Measurements from ENCODE around the gene C2orf81. TPM values are rescaled to one million over a fixed set of nuclear protein-coding genes. Genes with fewer than 3 reads are reported as not detected.

The C2orf81 gene
- total RNA-seq, 1 donor from 2014 or later = 0.52 TPM

- peaks cover 26 to 41% (median 35%) of the 10 kb centered on the region in 3 donors for H3K4me1 ChIP-seq (ENCODE audit: control insufficient read depth in 3 of 3, insufficient read depth in 3 of 3, low read length in 3 of 3)
- H3K4me3 ChIP-seq (ENCODE audit: low read length in 3 of 3) = peak within 1 kb of the TSS; percentile 94 to 99 (median 97)
- H3K27me3 ChIP-seq (ENCODE audit: control insufficient read depth in 3 of 3, insufficient read depth in 3 of 3, low read length in 3 of 3) = no peaks in the 10 kb centered on the region
- no peaks in the 10 kb centered on the region for H3K9me3 ChIP-seq (ENCODE audit: control insufficient read depth in 3 of 3, low read length in 3 of 3)
- H3K27ac ChIP-seq (ENCODE audit: low read depth, low read length) = peak within 1 kb of the TSS; percentile 92
- H3K36me3 ChIP-seq (ENCODE audit: control insufficient read depth in 3 of 3, insufficient read depth in 3 of 3, low read length in 3 of 3) = peaks cover 20 to 24% (median 22%) of the 10 kb centered on the region in 3 donors
- peak within 1 kb of the TSS; percentile 93 to 95 (median 94) for H3K9ac ChIP-seq (ENCODE audit: low read depth in 1 of 3, low read length in 3 of 3)
Observed at GRCh38 chr2:74458132-74458937, 36.9 kb upstream of the C2orf81 start, which contains the start of gene WBP1. TSS of gene WBP1 (plus strand) at chr2:74458438. CDS start at chr2:74458603, 165 bp downstream.

DNA sequence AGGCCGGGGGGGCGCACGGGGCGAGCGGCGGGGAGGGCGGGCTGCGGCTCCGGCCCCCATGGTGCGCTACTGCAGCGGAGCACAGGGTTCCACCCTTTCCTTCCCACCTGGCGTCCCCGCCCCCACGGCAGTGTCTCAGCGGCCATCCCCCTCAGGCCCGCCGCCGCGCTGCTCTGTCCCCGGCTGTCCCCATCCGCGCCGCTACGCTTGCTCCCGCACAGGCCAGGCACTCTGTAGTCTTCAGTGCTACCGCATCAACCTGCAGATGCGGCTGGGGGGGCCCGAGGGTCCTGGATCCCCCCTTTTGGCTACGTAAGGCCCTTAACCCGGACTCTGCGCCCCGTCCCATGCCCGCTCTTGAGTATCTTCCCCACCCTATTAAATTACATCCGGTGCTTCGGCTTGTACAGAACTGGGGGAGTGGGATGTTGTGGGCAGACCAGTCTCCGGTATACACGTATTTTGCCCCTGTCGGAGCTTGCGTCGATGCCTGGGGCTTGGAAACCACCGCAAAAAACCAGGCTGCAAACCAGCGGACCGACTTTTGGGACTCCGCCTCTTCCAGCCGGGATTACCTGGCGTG, 36.2 kb upstream of the C2orf81 start:
- Histone ChIP-seq H3K9me3 (ENCODE audit: control insufficient read depth in 3 of 3, low read length in 3 of 3) (no peaks in the 10 kb centered on the region), H3K9ac (ENCODE audit: low read depth in 1 of 3, low read length in 3 of 3) (peak overlapping the region; percentile 93 to 95 (median 94)), H3K4me3 (ENCODE audit: low read length in 3 of 3) (peak overlapping the region; percentile 92 to 95 (median 93)), H3K4me1 (ENCODE audit: control insufficient read depth in 3 of 3, insufficient read depth in 3 of 3, low read length in 3 of 3) (peaks cover 26 to 41% (median 35%) of the 10 kb centered on the region in 3 donors), H3K27ac (ENCODE audit: low read depth, low read length) (peak overlapping the region; percentile 92), H3K36me3 (ENCODE audit: control insufficient read depth in 3 of 3, insufficient read depth in 3 of 3, low read length in 3 of 3) (peaks cover 15 to 18% (median 18%) of the 10 kb centered on the region in 3 donors), H3K27me3 (ENCODE audit: control insufficient read depth in 3 of 3, insufficient read depth in 3 of 3, low read length in 3 of 3) (no peaks in the 10 kb centered on the region)

GRCh38 chr2:74457129-74457548, 35.7 kb upstream of the C2orf81 start:
- Histone ChIP-seq H3K27ac (ENCODE audit: low read depth, low read length) (peak overlapping the region; percentile 92), H3K9ac (ENCODE audit: low read depth in 1 of 3, low read length in 3 of 3) (peak overlapping the region; percentile 60 to 95 (median 75)), H3K9me3 (ENCODE audit: control insufficient read depth in 3 of 3, low read length in 3 of 3) (no peaks in the 10 kb centered on the region)

DNA sequence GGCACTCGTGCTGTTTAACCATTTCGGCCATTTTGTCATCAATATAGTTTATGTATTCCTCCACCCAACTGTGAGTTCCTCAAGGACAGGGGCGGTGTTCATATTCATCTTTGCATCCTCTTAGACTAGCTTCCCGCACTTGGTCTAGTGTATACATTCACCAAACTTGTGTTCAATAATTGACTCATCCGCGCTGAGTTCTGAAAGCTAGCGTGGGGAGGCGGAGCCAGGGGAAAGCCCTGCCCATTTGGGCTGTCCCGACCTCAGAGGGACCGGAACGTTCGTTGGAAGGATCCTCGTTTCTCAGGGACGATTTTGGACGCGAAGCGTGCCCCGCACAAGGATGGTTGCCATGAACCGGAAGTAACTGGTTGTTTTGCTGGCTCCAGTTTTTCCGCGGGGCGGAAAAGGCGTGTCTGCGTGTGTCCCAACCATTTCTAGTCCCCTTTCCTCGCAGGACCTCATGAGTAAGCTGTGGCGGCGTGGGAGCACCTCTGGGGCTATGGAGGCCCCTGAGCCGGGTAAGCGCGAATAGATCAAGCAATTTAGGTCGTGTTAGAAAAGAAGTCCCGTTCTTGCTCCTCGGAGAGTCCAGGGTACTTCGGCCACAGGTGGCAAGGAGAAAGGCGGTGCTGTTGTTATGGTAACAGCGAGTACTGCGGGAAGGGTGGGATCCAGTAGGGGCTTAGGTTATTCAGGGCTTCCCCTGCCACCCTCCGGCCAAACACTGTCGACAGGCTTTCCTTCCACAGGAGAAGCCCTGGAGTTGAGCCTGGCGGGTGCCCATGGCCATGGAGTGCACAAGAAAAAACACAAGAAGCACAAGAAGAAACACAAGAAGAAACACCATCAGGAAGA, 33.5 kb upstream of the C2orf81 start, which contains the start of gene INO80B:
Gene INO80B (plus strand): TSS at position 434 of the 858 bp plus-strand sequence. CDS start 30 bp downstream, at position 464.
- Histone ChIP-seq H3K9me3 (ENCODE audit: control insufficient read depth in 3 of 3, low read length in 3 of 3) (no peaks in the 10 kb centered on the region), H3K4me3 (ENCODE audit: low read length in 3 of 3) (peak within 1 kb of the TSS; percentile 86 to 97 (median 89)), H3K27ac (ENCODE audit: low read depth, low read length) (peak within 1 kb of the TSS; percentile 37), H3K9ac (ENCODE audit: low read depth in 1 of 3, low read length in 3 of 3) (peak within 1 kb of the TSS; percentile 71 to 89 (median 88)), H3K4me1 (ENCODE audit: control insufficient read depth in 3 of 3, insufficient read depth in 3 of 3, low read length in 3 of 3) (peaks cover 26 to 41% (median 35%) of the 10 kb centered on the region in 3 donors), H3K36me3 (ENCODE audit: control insufficient read depth in 3 of 3, insufficient read depth in 3 of 3, low read length in 3 of 3) (peaks cover 0 to 3% (median 3%) of the 10 kb centered on the region in 3 donors), H3K27me3 (ENCODE audit: control insufficient read depth in 3 of 3, insufficient read depth in 3 of 3, low read length in 3 of 3) (no peaks in the 10 kb centered on the region)

More at GRCh38 chr2:74457129-74457548, 35.7 kb upstream of the C2orf81 start:
- Histone ChIP-seq H3K27me3 (ENCODE audit: control insufficient read depth in 3 of 3, insufficient read depth in 3 of 3, low read length in 3 of 3) (no peaks in the 10 kb centered on the region), H3K4me1 (ENCODE audit: control insufficient read depth in 3 of 3, insufficient read depth in 3 of 3, low read length in 3 of 3) (peaks cover 26 to 41% (median 35%) of the 10 kb centered on the region in 3 donors), H3K4me3 (ENCODE audit: low read length in 3 of 3) (peak overlapping the region; percentile 71 to 93 (median 92)), H3K36me3 (ENCODE audit: control insufficient read depth in 3 of 3, insufficient read depth in 3 of 3, low read length in 3 of 3) (peaks cover 11 to 13% (median 13%) of the 10 kb centered on the region in 3 donors)

- Histone ChIP-seq H3K36me3 (ENCODE audit: control insufficient read depth in 3 of 3, insufficient read depth in 3 of 3, low read length in 3 of 3) (no peaks in the 10 kb centered on the region), H3K27me3 (ENCODE audit: control insufficient read depth in 3 of 3, insufficient read depth in 3 of 3, low read length in 3 of 3) (no peaks in the 10 kb centered on the region), H3K4me1 (ENCODE audit: control insufficient read depth in 3 of 3, insufficient read depth in 3 of 3, low read length in 3 of 3) (peaks cover 7 to 11% (median 7%) of the 10 kb centered on the region in 3 donors), H3K27ac (ENCODE audit: low read depth, low read length) (no peak overlapping the region), H3K4me3 (ENCODE audit: low read length in 3 of 3) (no peak overlapping the region), H3K9me3 (ENCODE audit: control insufficient read depth in 3 of 3, low read length in 3 of 3) (no peaks in the 10 kb centered on the region), H3K9ac (ENCODE audit: low read depth in 1 of 3, low read length in 3 of 3) (no peak overlapping the region)
Observed at GRCh38 chr2:74450570-74451190, 29.3 kb upstream of the C2orf81 start.

DNA sequence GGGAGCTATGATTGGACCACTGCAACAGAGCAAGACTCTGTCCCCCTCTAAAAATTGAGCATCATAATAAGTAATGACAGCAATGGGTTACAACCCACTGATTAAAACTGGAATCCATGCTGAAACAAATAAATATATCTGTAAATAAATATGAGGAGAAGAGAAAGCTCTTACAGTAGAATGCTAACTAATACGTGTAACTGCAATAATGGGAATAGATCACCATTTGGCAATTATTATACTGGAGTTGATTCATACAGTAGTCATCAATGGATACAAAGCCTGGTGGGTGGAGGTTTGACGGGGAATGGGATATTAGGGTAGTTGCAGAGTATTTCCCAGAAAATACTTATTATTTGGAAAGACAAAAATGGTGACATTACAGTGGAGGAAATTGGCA, 27.4 kb upstream of the C2orf81 start:
- no peak overlapping the region for H3K27ac ChIP-seq (ENCODE audit: low read depth, low read length)
- H3K4me1 ChIP-seq (ENCODE audit: control insufficient read depth in 3 of 3, insufficient read depth in 3 of 3, low read length in 3 of 3) = no peaks in the 10 kb centered on the region
- no peaks in the 10 kb centered on the region for H3K9me3 ChIP-seq (ENCODE audit: control insufficient read depth in 3 of 3, low read length in 3 of 3)
- no peak overlapping the region for H3K4me3 ChIP-seq (ENCODE audit: low read length in 3 of 3)
- no peaks in the 10 kb centered on the region for H3K27me3 ChIP-seq (ENCODE audit: control insufficient read depth in 3 of 3, insufficient read depth in 3 of 3, low read length in 3 of 3)
- no peaks in the 10 kb centered on the region for H3K36me3 ChIP-seq (ENCODE audit: control insufficient read depth in 3 of 3, insufficient read depth in 3 of 3, low read length in 3 of 3)
- H3K9ac ChIP-seq (ENCODE audit: low read depth in 1 of 3, low read length in 3 of 3) = no peak overlapping the region

DNA sequence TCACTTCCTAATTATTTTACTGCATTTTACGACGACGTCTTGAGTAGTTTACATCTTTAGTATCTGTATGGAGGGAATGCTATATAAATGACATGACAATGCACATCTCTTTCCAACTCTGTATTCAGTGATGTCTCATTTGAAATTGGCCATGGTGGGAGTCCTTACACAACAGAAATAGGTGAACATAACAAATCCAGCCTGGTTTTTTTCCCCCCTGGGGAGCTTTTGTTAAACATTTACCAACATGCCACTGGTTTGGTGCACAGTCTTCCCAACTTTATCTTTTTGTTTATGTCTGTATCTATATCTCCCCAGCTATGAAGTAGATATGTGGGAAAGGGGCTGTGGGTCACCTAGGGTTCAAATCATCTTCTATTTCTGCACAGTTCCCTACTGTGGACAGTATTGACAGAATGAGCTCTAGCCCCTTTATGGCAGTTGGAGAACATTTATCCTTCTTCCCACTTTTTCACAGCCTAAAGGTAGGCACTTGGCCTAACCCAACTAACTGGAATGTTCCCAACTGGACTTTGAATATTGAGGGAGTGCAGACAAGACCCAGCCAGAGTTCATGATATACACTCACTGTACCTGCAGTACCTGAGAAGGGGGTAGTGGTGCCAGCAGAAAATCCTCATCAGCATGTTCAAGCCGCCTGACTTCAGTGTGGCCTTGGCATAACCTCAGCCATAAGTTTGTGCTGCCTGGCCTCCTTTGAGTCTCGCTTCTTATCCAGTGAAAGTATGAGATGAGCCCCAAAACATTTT, 26.0 kb upstream of the C2orf81 start:
- Histone ChIP-seq H3K27ac (ENCODE audit: low read depth, low read length) (no peak overlapping the region), H3K27me3 (ENCODE audit: control insufficient read depth in 3 of 3, insufficient read depth in 3 of 3, low read length in 3 of 3) (peaks cover 0 to 6% (median 3%) of the 10 kb centered on the region in 3 donors), H3K36me3 (ENCODE audit: control insufficient read depth in 3 of 3, insufficient read depth in 3 of 3, low read length in 3 of 3) (no peaks in the 10 kb centered on the region), H3K4me1 (ENCODE audit: control insufficient read depth in 3 of 3, insufficient read depth in 3 of 3, low read length in 3 of 3) (no peaks in the 10 kb centered on the region), H3K9ac (ENCODE audit: low read depth in 1 of 3, low read length in 3 of 3) (no peak overlapping the region), H3K9me3 (ENCODE audit: control insufficient read depth in 3 of 3, low read length in 3 of 3) (no peaks in the 10 kb centered on the region), H3K4me3 (ENCODE audit: low read length in 3 of 3) (no peak overlapping the region)

- Histone ChIP-seq H3K9me3 (ENCODE audit: control insufficient read depth in 3 of 3, low read length in 3 of 3) (no peaks in the 10 kb centered on the region), H3K4me3 (ENCODE audit: low read length in 3 of 3) (no peak overlapping the region), H3K27me3 (ENCODE audit: control insufficient read depth in 3 of 3, insufficient read depth in 3 of 3, low read length in 3 of 3) (peaks cover 0 to 29% (median 28%) of the 10 kb centered on the region in 3 donors), H3K36me3 (ENCODE audit: control insufficient read depth in 3 of 3, insufficient read depth in 3 of 3, low read length in 3 of 3) (no peaks in the 10 kb centered on the region), H3K9ac (ENCODE audit: low read depth in 1 of 3, low read length in 3 of 3) (no peak overlapping the region), H3K27ac (ENCODE audit: low read depth, low read length) (no peak overlapping the region), H3K4me1 (ENCODE audit: control insufficient read depth in 3 of 3, insufficient read depth in 3 of 3, low read length in 3 of 3) (peaks cover 10 to 22% (median 20%) of the 10 kb centered on the region in 3 donors)
Observed at GRCh38 chr2:74444498-74445318, 23.3 kb upstream of the C2orf81 start.

Measured in skeletal muscle tissue (tissue), 4 donors.